Uterus (tissue), 4 donors: ENCODE results near the gene SEMA6B. TPM values are rescaled to one million over a fixed set of nuclear protein-coding genes. Genes with fewer than 3 reads are reported as not detected.
A peak's percentile ranks its signal among the peaks of the same experiment; 100 is the strongest.

ENCODE experiments used
- DNase-seq, 2 donors: peaks; one replicate each; pipeline ENCODE4 v3.0.0-alpha.2; 2019 to 2020
- H3K27ac ChIP-seq, 2 donors: fragments of 200-600 bp; sonication (generic); 1 replicate in 1 of 2; 2 replicates in 1 of 2; pipeline ENCODE4 v1.5.1; 2016 to 2018
- H3K27me3 ChIP-seq, 2 donors: fragments of 200-600 bp; sonication (generic); one replicate each; pipeline ENCODE4 v1.5.1; 2018 to 2019; ENCODE audit warnings: control low read depth in 1 of 2
- H3K36me3 ChIP-seq, 2 donors: fragments of 200-600 bp; sonication (generic); one replicate each; pipeline ENCODE4 v1.5.1; 2019; ENCODE audit warnings: control low read depth in 1 of 2
- H3K4me1 ChIP-seq, 2 donors: fragments of 200-600 bp; sonication (generic); one replicate each; pipeline ENCODE4 v1.5.1; 2018 to 2019; ENCODE audit warnings: control low read depth in 1 of 2
- H3K4me3 ChIP-seq, 2 donors: fragments of 200-600 bp; sonication (generic); 1 replicate in 1 of 2; 2 replicates in 1 of 2; pipeline ENCODE4 v1.5.1; 2018 to 2019; ENCODE audit warnings: mild to moderate bottlenecking in 1 of 2
- H3K9me3 ChIP-seq, 2 donors: fragments of 200-600 bp; sonication (generic); one replicate each; pipeline ENCODE4 v1.5.1; 2019; ENCODE audit warnings: control low read depth in 1 of 2
- CTCF ChIP-seq, 4 experiments: fragments of 200-600 bp in 2 of 4; fragments of 450-650 bp in 2 of 4; sonication (generic) in 2 of 4; IDR thresholded peaks; one replicate each; pipeline ENCODE4 v1.5.1; 2016 to 2019; ENCODE audit warnings: antibody characterized with exemption in 4 of 4, mild to moderate bottlenecking in 2 of 4, moderate library complexity in 1 of 4
- POLR2A ChIP-seq, 2 donors: fragments of 450-650 bp; IDR thresholded peaks; one replicate each; pipeline ENCODE4 v1.6.1; 2016; ENCODE audit warnings: antibody characterized with exemption in 2 of 2, mild to moderate bottlenecking in 1 of 2, moderate library complexity in 1 of 2
- intact Hi-C: fragments of 100-400 bp; cut with DNase I; formaldehyde crosslinking; loops from one replicate; pipeline ENCODE4 v1.15.1; 2023; ENCODE audit warnings: low total_unique reads
- total RNA-seq, 4 donors: library from RNA; depleted of rRNA in 3 of 4; stranded (reverse); fragments of >200 nt in 3 of 4; gene quantifications; one replicate each; pipeline versions ENCODE4 v1.1.0 to v1.2.4, GENCODE V29; 2014 to 2023
- donor health status: DM: yes; HTN: yes; CAD: no.

Gene SEMA6B
- total RNA-seq, 4 donors from 2014 or later: 1.8 to 48.1 (median 5.5) TPM

- intact Hi-C loops: no loop called here
- no peak for DNase-seq
- no peak overlapping the region for H3K27ac ChIP-seq
- no peaks in the 10 kb centered on the region for H3K4me1 ChIP-seq
- no peak for TF ChIP-seq POLR2A (IDR thresholded peaks at IDR 0.05)
- no peak for TF ChIP-seq CTCF (IDR thresholded peaks at IDR 0.05)
- H3K36me3 ChIP-seq: no peaks in the 10 kb centered on the region
- H3K9me3 ChIP-seq: no peaks in the 10 kb centered on the region
- H3K27me3 ChIP-seq: no peaks in the 10 kb centered on the region
- no peak overlapping the region for H3K4me3 ChIP-seq
These were observed 20.9 kb downstream of the SEMA6B start for GRCh38 chr19:4538601-4538954.

- H3K4me3 ChIP-seq: no peak overlapping the region
- DNase-seq: no peak
- TF ChIP-seq CTCF (IDR thresholded peaks at IDR 0.05) (no peak), POLR2A (IDR thresholded peaks at IDR 0.05) (no peak)
- intact Hi-C loops: no loop called here
- H3K27ac ChIP-seq: no peak overlapping the region
- H3K36me3 ChIP-seq: no peaks in the 10 kb centered on the region
- no peaks in the 10 kb centered on the region for H3K4me1 ChIP-seq
- no peaks in the 10 kb centered on the region for H3K9me3 ChIP-seq
- H3K27me3 ChIP-seq: no peaks in the 10 kb centered on the region
These were observed 21.4 kb downstream of the SEMA6B start for GRCh38 chr19:4537953-4538600.

GRCh38 chr19:4536798-4537197 lies 22.7 kb downstream of the SEMA6B start:
- Histone ChIP-seq H3K36me3 (no peaks in the 10 kb centered on the region), H3K9me3 (no peaks in the 10 kb centered on the region), H3K4me3 (no peak overlapping the region), H3K27ac (no peak overlapping the region), H3K27me3 (no peaks in the 10 kb centered on the region), H3K4me1 (no peaks in the 10 kb centered on the region)
- DNase-seq: no peak
- TF ChIP-seq CTCF (IDR thresholded peaks at IDR 0.05) (no peak), POLR2A (IDR thresholded peaks at IDR 0.05) (no peak)
- intact Hi-C loops: no loop called here

GRCh38 chr19:4534836-4535658 lies 24.4 kb downstream of the SEMA6B start, which contains the start of gene PLIN5:
Gene PLIN5 (minus strand): TSS chr19:4535224. CDS start chr19:4534074, 1,150 bp downstream.
- no peak for TF ChIP-seq POLR2A (IDR thresholded peaks at IDR 0.05)
- TF ChIP-seq CTCF (IDR thresholded peaks at IDR 0.05): no peak
- peak; percentile 55 to 59 for DNase-seq
- H3K4me1 ChIP-seq: no peaks in the 10 kb centered on the region
- no peaks in the 10 kb centered on the region for H3K27me3 ChIP-seq
- no peaks in the 10 kb centered on the region for H3K36me3 ChIP-seq
- peak within 1 kb of the TSS in 1 of 2 donors; percentile 41 for H3K4me3 ChIP-seq
- no peaks in the 10 kb centered on the region for H3K9me3 ChIP-seq
- intact Hi-C loops: no loop called here
- no peak within 1 kb of the TSS for H3K27ac ChIP-seq

- Histone ChIP-seq H3K36me3 (no peaks in the 10 kb centered on the region), H3K4me1 (no peaks in the 10 kb centered on the region), H3K9me3 (no peaks in the 10 kb centered on the region), H3K4me3 (no peak overlapping the region), H3K27ac (no peak overlapping the region), H3K27me3 (no peaks in the 10 kb centered on the region)
- TF ChIP-seq CTCF (IDR thresholded peaks at IDR 0.05) (no peak), POLR2A (IDR thresholded peaks at IDR 0.05) (no peak)
- DNase-seq: no peak
- intact Hi-C loops: no loop called here
These were observed 25.6 kb downstream of the SEMA6B start for GRCh38 chr19:4533835-4534424.
